Adrenal gland (tissue), 12 donors: ENCODE data around the gene PSAT1. TPM values are rescaled to one million over a fixed set of nuclear protein-coding genes. Genes with fewer than 3 reads are reported as not detected.

Experiments
- DNase-seq, 7 donors: peaks; one replicate each; pipeline ENCODE4 v3.0.0-alpha.2; 2019 to 2020
- H3K27ac ChIP-seq, 5 donors: fragments of 200-600 bp; sonication (generic) in 4 of 5; 1 replicate in 3 of 5; 2 replicates in 2 of 5; pipeline versions ENCODE4 v1.5.1 to v1.8.0; 2016 to 2020; ENCODE audit warnings: mild to moderate bottlenecking in 1 of 5
- H3K27me3 ChIP-seq: fragments of 200-600 bp; 2 replicates; pipeline ENCODE4 v1.8.0; 2021
- H3K36me3 ChIP-seq, 2 donors: fragments of 200-600 bp; replicated peaks in 1 of 2; 1 replicate in 1 of 2; 2 replicates in 1 of 2; pipeline versions ENCODE4 v1.5.1 to v1.8.0; 2018 to 2022
- H3K4me1 ChIP-seq, 2 donors: fragments of 200-600 bp; replicated peaks in 1 of 2; 1 replicate in 1 of 2; 2 replicates in 1 of 2; pipeline versions ENCODE4 v1.5.1 to v1.8.0; 2018 to 2021
- H3K4me3 ChIP-seq, 4 donors: fragments of 200-600 bp; sonication (generic) in 3 of 4; one replicate each; pipeline ENCODE4 v1.5.1; 2016 to 2018
- H3K9me3 ChIP-seq, 3 donors: fragments of 200-600 bp; sonication (generic) in 1 of 3; replicated peaks in 1 of 3; 1 replicate in 2 of 3; 2 replicates in 1 of 3; pipeline versions ENCODE4 v1.5.1 to v1.8.0; 2016 to 2021
- POLR2A ChIP-seq, 2 donors: fragments of 450-650 bp; IDR thresholded peaks; one replicate each; pipeline ENCODE4 v1.6.1; 2017; ENCODE audit warnings: antibody characterized with exemption in 2 of 2, mild to moderate bottlenecking in 2 of 2, moderate library complexity in 1 of 2
- WGBS, 4 donors: extraction: QIAGEN DNeasy Blood & Tissue Kit in 2 of 4; methylation state at CpG; one replicate each; pipeline versions ENCODE4 v1.1.5 to v1.1.7; 2013 to 2017; 5-methylcytosine and 5-hydroxymethylcytosine counted together
- intact Hi-C, 2 donors: fragments of 100-400 bp; cut with DNase I; formaldehyde crosslinking; loops; one replicate each; pipeline versions ENCODE4 v1.14.1 to v1.15.0; 2022 to 2023
- polyA plus RNA-seq, 3 donors: library from polyadenylated mRNA; stranded (reverse); fragments of 200-250 nt in 2 of 3; fragments of 350-450 nt in 1 of 3; fragmentation: Illumina TruSeq in 1 of 3; extraction: RNeasy Lipid Tissue Mini Kit (QIAGEN cat#74804) in 1 of 3; gene quantifications; one replicate each; pipeline ENCODE4 v1.2.3, GENCODE V29; 2013 to 2014
- total RNA-seq, 9 donors: library from RNA; depleted of rRNA in 4 of 9; stranded (reverse); fragments of >200 nt in 4 of 9; fragments of 120-200 nt in 1 of 9; fragmentation: NEBNext Ultra II Directional in 1 of 9; extraction: Animal tissue kit (Norgen Biotek cat#: 25700) in 1 of 9; gene quantifications; one replicate each; pipeline versions ENCODE4 v1.1.0 to v1.2.4, GENCODE V29; 2013 to 2023
- TF ChIP-seq, protein P1 (sequence below), 6 experiments: fragments of 450-650 bp in 4 of 6; fragments of 200-600 bp in 2 of 6; sonication (generic) in 1 of 6; IDR thresholded peaks; 1 replicate in 5 of 6; 2 replicates in 1 of 6; pipeline versions ENCODE4 v1.5.1 to v1.8.0; 2016 to 2021; ENCODE audit warnings: antibody characterized with exemption in 6 of 6, mild to moderate bottlenecking in 2 of 6, moderate library complexity in 1 of 6
- donor health status: healthy with polysubstance abuse.
- donor health status: Bipolar disorder and iron deficiency.
- donor health status: DM: yes; HTN: yes; CAD: no.
- donor health status: DM: no; HTN: no; CAD: no.
- donor health status: DM: no; HTN: no; CAD: no.
- donor health status: DM: yes; HTN: yes; CAD: no.

The PSAT1 gene
- total and polyA plus RNA-seq, 12 donors: 20.5 to 168 (median 73.1) TPM

DNA sequence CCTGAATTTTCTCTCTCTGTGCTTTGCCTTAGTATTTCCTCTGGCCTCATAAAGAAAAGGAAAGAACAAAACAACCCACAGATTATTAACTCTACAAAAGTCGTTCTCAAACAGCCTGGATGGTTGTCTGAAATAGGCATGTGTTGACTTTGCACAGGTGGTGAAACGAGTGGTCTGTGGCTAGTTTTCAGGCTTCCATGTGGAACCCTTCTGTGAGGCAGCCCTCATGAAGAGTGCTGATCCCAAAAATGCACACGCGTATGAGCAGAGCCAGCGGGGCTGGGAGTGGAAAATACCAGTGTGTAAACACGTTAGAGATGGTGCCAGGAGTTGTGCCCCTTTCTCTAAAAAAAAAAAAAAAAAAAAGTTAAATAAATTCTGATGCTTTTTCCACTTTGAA is 4.9 kb upstream of the PSAT1 start:
- TF ChIP-seq POLR2A (IDR thresholded peaks at IDR 0.05): no peak
- TF ChIP-seq, protein P1, sequence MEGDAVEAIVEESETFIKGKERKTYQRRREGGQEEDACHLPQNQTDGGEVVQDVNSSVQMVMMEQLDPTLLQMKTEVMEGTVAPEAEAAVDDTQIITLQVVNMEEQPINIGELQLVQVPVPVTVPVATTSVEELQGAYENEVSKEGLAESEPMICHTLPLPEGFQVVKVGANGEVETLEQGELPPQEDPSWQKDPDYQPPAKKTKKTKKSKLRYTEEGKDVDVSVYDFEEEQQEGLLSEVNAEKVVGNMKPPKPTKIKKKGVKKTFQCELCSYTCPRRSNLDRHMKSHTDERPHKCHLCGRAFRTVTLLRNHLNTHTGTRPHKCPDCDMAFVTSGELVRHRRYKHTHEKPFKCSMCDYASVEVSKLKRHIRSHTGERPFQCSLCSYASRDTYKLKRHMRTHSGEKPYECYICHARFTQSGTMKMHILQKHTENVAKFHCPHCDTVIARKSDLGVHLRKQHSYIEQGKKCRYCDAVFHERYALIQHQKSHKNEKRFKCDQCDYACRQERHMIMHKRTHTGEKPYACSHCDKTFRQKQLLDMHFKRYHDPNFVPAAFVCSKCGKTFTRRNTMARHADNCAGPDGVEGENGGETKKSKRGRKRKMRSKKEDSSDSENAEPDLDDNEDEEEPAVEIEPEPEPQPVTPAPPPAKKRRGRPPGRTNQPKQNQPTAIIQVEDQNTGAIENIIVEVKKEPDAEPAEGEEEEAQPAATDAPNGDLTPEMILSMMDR (IDR thresholded peaks at IDR 0.05): no peak
- Histone ChIP-seq H3K4me1 (peaks cover 0 to 9% of the 10 kb centered on the region in 2 donors), H3K4me3 (no peak overlapping the region), H3K27ac (no peak overlapping the region), H3K9me3 (no peaks in the 10 kb centered on the region), H3K36me3 (no peaks in the 10 kb centered on the region), H3K27me3 (no peaks in the 10 kb centered on the region)
- intact Hi-C loops: no loop called here
- DNase-seq: no peak
- WGBS, 4 donors: 62 to 76% (median 69%) methylated on average over 6 of the region's 6 CpGs

DNA sequence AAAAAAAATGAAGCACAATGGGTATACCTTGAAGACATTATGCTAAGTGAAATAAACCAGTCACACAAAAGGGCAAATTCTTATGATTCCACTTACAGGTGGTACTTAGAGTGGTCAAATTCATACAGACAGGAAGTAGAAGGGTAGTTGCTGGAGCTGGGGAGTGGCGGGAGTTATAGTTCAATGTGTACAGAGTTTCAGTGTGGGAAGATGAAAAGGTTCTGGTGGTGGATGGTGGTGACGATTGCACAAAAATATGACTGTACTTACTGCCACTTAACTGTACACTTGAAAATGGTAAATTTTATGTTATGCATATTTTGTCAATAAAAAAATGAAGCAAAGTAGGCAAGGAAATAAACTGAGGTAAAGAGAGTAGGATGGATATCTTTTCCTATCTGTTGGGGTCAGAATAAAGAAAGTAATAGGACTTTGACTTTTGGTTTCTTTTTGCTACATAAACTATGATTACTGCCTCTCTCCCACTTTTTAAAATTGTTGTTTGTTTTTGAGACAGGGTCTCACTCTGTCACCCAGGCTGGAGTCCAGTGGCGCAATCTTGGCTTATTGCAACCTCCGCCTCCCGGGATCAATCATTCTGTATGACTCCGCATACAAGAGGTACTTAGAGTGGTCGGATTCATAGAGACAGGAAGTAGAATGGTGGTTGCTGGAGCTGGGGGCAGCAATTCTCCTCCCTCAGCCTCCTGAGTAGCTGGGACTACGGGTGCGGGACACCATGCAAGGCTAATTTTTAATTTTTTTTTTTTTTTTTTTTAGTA is 4.0 kb upstream of the PSAT1 start:
- no peak for DNase-seq
- intact Hi-C loops: no loop called here
- peaks cover 6 to 9% of the 10 kb centered on the region in 2 donors for H3K4me1 ChIP-seq
- no peaks in the 10 kb centered on the region for H3K9me3 ChIP-seq
- H3K27ac ChIP-seq: no peak overlapping the region
- no peaks in the 10 kb centered on the region for H3K36me3 ChIP-seq
- TF ChIP-seq, protein P1 (IDR thresholded peaks at IDR 0.05): no peak
- no peak for TF ChIP-seq POLR2A (IDR thresholded peaks at IDR 0.05)
- 88 to 92% (median 91%) methylated on average over 9 of the region's 9 CpGs for WGBS, 4 donors
- H3K27me3 ChIP-seq: no peaks in the 10 kb centered on the region
- no peak overlapping the region for H3K4me3 ChIP-seq

DNA sequence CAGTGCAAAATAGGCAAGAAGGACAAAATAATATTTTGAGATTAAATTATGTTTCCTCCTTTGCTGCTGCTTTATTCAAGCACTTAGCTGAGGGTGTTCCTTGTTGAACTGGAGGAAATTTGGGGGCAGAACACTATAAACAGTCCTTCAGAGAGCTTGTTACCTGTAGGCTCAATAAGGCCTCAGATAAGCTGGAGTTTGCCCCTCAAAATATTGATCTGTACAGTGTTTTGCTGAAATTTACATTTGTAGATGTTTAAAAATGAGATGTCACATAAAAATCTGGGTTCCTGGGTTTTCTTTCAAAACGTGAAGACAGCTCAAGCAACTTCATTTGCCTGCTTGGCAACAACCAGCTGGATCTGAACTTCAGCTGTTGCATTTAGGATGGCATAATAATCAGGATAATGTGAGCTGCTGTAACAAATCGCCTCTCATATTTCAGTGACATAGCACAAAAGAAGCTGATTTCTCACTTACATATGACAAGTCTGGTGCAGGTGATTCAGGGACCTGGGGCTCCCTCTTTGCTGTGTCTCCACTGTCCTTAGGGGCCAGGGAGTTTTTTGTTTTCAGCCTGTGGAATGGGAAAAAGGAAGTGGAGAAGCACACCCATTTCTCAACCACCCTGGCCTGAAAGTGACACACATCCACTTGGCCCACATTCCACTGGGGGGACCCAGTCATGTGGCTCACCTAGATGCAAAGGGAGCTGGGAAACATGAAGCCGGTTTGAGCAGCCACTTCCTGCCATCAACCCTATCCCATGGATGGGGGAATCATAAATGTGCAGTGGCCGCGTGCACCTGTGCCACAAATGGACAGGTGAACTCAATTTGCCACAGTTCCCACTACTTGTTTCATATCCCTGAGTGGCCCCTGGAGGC is 2.4 kb upstream of the PSAT1 start:
- no peak overlapping the region for H3K4me3 ChIP-seq
- H3K36me3 ChIP-seq: no peaks in the 10 kb centered on the region
- TF ChIP-seq, protein P1 (IDR thresholded peaks at IDR 0.05): no peak
- TF ChIP-seq POLR2A (IDR thresholded peaks at IDR 0.05): no peak
- H3K27me3 ChIP-seq: no peaks in the 10 kb centered on the region
- WGBS, 4 donors: 86 to 94% (median 92%) methylated on average over 5 of the region's 5 CpGs
- peak in 1 of 7 donors; percentile 42 for DNase-seq
- H3K27ac ChIP-seq: no peak overlapping the region
- intact Hi-C loops: no loop called here
- peaks cover 12 to 13% of the 10 kb centered on the region in 2 donors for H3K4me1 ChIP-seq
- no peaks in the 10 kb centered on the region for H3K9me3 ChIP-seq

DNA sequence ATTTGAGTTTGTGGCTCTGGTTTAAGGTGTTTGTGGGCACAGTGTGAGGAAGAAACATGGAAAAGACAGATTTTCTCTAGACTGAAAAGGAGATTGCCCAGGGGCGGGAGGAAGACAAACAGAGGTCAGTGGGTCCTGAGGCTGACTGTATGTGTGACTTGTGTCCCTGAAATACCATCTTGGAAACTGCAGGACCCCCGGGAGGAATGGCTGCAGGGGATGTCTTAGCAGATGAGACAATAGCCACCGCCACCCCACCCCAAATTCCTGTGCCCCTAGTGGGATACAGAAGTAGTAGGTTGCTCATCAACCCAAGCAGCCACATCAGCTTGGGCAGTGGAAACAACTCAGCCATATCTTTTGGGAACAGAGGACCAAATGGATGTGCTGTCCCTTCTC is 1.7 kb upstream of the PSAT1 start:
- no peaks in the 10 kb centered on the region for H3K36me3 ChIP-seq
- 80 to 92% (median 87%) methylated on average over 3 of the region's 3 CpGs for WGBS, 4 donors
- no peaks in the 10 kb centered on the region for H3K9me3 ChIP-seq
- no peaks in the 10 kb centered on the region for H3K27me3 ChIP-seq
- intact Hi-C loops: no loop called here
- H3K27ac ChIP-seq: peak overlapping the region in 2 of 5 donors; percentile 85 to 89
- DNase-seq: peak in 1 of 7 donors; percentile 49
- H3K4me3 ChIP-seq: no peak overlapping the region
- peaks cover 12 to 13% of the 10 kb centered on the region in 2 donors for H3K4me1 ChIP-seq
- no peak for TF ChIP-seq POLR2A (IDR thresholded peaks at IDR 0.05)
- TF ChIP-seq, protein P1 (IDR thresholded peaks at IDR 0.05): no peak
